ELR (cell line): ENCODE data around the gene DGUOK.
"Not testable (repeated sequence)": the region's sequence is repeated elsewhere in the genome, so short reads cannot be mapped to it uniquely, and the experiment has no call there.

Experiments
- DNase-seq: peaks from one replicate; pipeline ENCODE4 v3.0.0-alpha.2; 2015; ENCODE audit warnings: low read depth

Gene DGUOK

GRCh38 chr2:73901143-73901542, 25.5 kb upstream of the DGUOK start:
- DNase-seq: no peak

GRCh38 chr2:73902284-73902683, 24.4 kb upstream of the DGUOK start:
- DNase-seq: no peak

DNA sequence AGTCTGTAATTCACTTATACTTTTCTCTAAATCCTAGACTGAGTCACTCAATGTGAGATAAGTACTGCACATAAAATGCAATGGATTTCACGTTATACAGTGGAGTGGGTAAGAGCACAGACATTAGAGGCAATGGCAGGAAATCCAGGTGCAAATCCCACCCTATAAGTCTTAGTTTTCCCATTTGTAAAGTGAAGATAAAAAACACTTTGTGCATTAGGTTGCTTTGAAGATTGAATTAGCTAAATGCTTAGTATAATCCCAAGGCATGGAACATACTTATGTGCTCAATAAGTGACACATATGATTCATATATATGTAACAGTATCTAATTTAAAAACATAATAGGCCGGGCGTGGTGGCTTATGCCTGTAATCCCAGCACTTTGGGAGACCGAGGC, 23.4 kb upstream of the DGUOK start:
- no peak for DNase-seq

DNA sequence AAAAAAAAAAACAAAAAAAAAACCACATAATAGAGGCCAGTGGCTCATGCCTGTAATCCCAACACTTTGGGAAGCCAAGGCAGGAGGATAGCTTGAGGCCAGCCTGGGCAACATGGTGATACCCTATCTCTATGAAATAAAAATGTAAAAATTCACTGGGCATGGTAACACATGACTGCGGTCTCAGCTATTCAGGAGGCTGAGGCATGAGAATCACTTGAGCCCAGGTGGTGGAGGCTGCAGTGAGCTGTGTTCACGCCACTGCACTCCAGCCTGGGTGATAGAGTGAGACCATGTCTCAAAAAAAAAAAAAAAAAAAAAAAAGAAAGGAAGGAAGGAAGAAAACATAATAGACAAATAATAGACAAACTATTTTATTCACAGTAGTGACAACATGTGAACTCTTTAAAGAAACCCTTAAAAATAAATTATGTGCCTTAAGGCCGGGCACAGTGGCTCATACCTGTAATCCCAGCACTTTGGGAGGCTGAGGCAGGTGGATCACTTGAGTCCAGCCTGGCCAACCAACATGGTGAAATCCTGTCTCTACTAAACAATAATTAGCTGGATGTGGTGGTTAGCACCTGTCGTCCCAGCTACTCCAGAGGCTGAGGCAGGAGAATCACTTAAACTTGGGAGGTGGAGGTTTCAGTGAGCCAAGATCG, 22.6 kb upstream of the DGUOK start:
- DNase-seq: not testable (repeated sequence)

- no peak for DNase-seq
Measured at GRCh38 chr2:73904952-73905351, 21.7 kb upstream of the DGUOK start.

DNA sequence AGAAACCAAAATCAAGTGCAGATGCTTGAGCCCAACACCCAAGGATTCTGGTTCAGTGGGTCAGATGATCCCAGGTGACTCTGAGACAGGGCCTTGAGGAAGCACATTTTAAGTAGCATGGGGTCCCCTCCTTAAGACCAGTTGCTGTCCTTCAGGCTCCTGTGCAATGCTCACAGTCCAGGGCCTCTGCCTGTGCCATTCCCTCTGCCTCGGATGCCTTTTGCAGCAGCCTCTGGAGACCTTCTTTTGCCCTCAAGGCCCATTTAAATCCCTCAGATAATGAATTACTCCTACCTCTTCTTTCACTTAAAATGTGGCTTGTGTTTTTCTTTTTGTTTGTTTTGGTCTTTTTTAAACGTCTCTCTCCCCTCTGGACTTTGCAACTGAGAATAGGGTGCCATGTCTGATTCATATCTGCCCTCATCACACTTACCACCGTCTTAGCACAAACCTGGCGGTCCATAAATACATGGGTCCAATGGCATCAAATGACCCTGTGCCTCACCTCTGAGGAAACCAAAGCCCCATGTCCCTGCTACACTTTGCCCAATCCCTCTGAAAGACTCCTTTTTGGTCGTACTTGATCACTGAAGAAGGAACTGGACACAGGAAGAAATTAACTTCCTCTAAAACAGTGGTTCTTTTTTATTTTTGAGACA, 19.7 kb upstream of the DGUOK start:
- DNase-seq: no peak

DNA sequence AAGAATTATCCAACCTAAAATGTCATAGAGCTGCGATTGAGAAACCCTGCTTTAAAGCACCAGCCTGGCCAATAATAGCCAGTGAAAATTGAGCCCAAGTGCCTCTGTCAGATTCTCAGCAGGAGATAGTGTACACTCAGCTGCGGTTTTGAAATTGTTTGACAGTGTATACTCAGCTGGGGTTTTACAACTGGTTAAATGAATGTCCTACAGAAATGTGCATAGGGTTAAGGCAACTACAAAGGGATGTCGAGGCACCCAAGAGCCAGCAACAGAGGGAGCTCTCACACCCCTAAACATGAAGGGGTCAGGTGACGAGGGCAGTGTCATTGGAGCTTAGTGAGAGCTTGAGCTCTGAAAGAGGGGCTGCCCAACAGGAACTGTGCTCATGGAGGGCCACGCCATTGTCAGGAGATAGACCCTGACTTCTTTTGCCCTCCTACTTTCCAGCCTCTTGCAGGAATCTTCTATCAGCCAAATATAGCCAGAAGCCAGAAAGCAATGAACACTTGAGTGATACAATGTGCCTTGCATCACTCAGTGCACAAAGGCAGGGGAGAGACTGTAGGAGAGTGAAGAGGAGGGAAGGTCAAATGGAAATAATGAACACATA, 18.7 kb upstream of the DGUOK start:
- peak; percentile 26 for DNase-seq

- DNase-seq: no peak
Measured at GRCh38 chr2:73908689-73909652, 17.7 kb upstream of the DGUOK start.

- no peak for DNase-seq
Measured at GRCh38 chr2:73910873-73911547, 15.7 kb upstream of the DGUOK start.

GRCh38 chr2:73911548-73912208, 15.0 kb upstream of the DGUOK start:
- DNase-seq: no peak

GRCh38 chr2:73913414-73914054, 13.1 kb upstream of the DGUOK start:
- no peak for DNase-seq

DNA sequence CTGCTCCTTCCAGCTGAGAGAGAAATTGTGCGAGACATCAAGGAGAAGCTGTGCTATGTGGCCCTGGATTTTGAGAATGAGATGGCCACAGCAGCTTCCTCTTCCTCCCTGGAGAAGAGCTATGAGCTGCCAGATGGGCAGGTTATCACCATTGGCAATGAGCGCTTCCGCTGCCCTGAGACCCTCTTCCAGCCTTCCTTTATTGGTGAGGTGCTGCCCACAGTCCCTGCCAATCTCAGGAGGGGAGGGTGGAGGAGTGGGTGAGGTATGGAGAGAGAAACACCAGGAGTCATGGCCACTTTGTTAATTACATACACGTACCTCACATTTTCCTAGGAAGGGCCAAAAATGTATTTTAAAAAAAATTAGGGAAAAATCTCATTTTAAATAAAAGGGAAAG, 12.0 kb upstream of the DGUOK start:
- DNase-seq: no peak

DNA sequence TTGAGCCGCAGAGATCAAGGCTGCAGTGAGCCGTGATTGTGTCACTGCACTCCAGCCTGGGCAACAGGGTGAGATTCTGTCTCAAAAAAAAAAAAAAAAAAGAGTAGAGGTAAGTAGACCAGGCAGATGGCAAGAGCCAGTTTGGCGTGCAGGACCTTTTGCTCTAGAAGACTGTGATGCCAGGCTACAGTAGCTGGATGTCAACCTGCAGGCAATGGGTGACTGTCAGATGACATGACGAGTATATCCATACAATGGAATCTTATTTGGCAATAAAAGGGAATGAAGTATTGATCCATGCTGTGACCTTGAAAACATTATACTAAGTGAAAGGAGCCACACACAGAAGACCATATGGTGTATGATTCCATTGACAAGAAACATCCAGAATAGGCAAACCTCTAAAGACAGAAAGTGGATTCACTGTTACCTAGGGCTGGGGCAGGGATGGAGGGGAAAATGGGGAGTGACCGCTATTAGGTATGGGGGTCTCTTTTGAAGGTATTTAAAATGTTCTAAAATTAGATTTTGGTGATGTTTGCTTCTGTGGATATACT, 11.2 kb upstream of the DGUOK start:
- DNase-seq: no peak

DNA sequence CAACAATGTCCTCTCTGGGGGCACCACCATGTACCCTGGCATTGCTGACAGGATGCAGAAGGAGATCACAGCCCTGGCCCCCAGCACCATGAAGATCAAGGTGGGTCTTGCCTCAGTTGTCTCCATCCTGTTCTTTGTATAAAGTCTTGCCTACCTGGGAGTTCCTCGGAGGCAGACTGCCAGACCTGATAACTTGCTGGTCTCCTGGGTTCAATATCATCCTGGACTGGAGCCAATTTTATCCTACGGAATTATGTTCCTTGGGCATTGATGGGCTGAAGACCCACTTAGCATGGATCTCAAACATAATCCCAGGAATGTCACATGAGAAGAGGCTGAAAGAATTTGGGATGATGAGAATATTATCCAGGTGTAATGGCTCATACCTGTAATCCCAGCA, 10.0 kb upstream of the DGUOK start:
- no peak for DNase-seq

GRCh38 chr2:73917296-73917695, 9.4 kb upstream of the DGUOK start:
- DNase-seq: no peak

GRCh38 chr2:73917696-73918207, 8.9 kb upstream of the DGUOK start:
- no peak for DNase-seq

- DNase-seq: no peak
Measured at GRCh38 chr2:73918856-73919255, 7.8 kb upstream of the DGUOK start.

DNA sequence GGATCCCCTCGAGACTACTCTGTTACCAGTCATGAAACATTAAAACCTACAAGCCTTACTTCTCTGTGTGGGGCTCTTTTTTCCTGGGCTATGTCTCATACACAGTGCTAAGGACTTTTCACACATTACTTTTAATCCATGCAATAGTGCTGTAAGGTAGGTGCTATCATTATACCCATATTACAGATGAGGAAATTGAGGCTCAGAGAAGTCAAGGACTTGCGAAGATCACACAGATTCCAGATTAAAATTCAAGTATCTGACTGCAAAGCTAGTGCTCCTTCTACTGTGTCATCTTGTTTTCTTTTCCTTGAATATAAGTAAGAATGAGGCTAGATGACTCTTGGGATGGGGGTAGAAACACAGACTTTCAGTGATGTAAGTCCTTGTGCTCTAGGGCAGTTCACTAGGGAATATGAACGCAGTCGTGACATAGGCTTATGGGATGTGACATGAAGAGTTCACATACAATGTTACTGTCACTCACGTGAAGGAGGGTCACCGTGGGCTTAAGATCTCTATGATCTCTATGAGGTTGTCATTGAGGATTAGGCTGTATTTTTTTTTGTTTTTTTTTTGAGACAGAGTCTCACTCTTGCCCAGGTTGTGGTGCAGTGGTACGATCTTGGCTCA, 7.0 kb upstream of the DGUOK start:
- DNase-seq: no peak
